Measurements from ENCODE around the gene WSB2. TPM values are rescaled to one million over a fixed set of nuclear protein-coding genes. Genes with fewer than 3 reads are reported as not detected.

The WSB2 gene
- total RNA-seq, 1 experiment from 2014 or later, result 55.9 TPM

DNA sequence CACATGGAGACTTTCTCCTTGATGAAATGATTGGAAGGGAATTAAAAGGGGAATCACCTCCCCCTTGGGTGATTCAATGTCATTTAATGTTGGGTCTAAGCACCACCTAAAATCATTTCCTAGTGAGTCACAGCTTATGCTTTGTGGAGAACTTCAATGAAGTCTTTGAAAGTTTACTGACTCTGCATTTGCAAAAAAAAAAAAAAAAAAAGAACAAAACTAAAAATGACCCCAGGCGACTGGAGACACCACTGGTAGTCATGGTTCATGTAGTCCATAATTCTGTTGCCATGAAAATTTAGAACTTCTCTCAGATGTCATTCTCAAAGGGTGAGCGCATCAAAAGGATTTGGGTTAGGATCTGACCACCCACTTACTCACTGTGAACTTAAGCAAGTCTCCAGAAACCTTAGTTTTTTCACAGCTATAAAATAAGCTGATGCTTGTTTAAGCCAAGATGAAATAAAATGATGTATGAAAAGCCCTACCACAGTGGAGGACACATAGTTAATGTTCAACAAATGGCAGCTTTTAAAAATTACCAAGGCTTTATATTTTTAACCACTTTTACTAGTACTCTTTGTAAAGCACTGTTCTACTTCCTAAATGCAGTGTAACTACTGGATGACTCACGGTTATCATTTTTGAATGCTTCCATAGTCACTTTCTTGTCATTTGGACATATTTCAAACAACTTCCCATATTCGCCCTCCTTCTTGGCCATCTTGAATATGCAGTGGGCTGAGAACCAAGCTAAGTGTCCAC, 74.1 kb downstream of the WSB2 start:
- no peak overlapping the region for H3K4me3 Mint-ChIP-seq (ENCODE audit: unreplicated experiment)
- peak; percentile 54 for DNase-seq (ENCODE audit: unreplicated experiment)
- intact Hi-C loops (cut with micrococcal nuclease), result no loop called here
- H3K27ac Mint-ChIP-seq (ENCODE audit: low read depth, unreplicated experiment), result no peak overlapping the region
- no peaks in the 10 kb centered on the region for H3K27me3 Mint-ChIP-seq (ENCODE audit: insufficient read depth, unreplicated experiment)
- H3K9me3 Mint-ChIP-seq (ENCODE audit: unreplicated experiment), result no peaks in the 10 kb centered on the region
- TF ChIP-seq, protein P1, sequence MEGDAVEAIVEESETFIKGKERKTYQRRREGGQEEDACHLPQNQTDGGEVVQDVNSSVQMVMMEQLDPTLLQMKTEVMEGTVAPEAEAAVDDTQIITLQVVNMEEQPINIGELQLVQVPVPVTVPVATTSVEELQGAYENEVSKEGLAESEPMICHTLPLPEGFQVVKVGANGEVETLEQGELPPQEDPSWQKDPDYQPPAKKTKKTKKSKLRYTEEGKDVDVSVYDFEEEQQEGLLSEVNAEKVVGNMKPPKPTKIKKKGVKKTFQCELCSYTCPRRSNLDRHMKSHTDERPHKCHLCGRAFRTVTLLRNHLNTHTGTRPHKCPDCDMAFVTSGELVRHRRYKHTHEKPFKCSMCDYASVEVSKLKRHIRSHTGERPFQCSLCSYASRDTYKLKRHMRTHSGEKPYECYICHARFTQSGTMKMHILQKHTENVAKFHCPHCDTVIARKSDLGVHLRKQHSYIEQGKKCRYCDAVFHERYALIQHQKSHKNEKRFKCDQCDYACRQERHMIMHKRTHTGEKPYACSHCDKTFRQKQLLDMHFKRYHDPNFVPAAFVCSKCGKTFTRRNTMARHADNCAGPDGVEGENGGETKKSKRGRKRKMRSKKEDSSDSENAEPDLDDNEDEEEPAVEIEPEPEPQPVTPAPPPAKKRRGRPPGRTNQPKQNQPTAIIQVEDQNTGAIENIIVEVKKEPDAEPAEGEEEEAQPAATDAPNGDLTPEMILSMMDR (IDR thresholded peaks at IDR 0.05; ENCODE audit: unreplicated experiment), result no peak
- BruUV-seq (replicated peaks), result no TSS peak
- no peaks in the 10 kb centered on the region for H3K4me1 Mint-ChIP-seq (ENCODE audit: insufficient read depth, unreplicated experiment)
- POLR2A ChIA-PET, result no interaction called here
- CTCF ChIA-PET, result interaction anchor here (0.5 to 1.0 kb wide), 3 partner anchors 27 to 111 kb away, joined by 3 to 4 read pairs (median 3); no protein-coding TSS in a partner anchor
- H3K36me3 Mint-ChIP-seq (ENCODE audit: insufficient read depth, unreplicated experiment), result peaks cover 5% of the 10 kb centered on the region

GRCh38 chr12:117985182-117985581, 75.8 kb downstream of the WSB2 start:
- ChIA-PET POLR2A (no interaction called here), CTCF (interaction anchor here (0.6 kb wide), 2 partner anchors 107 to 618 kb away, joined by 3 to 5 read pairs; no protein-coding TSS in a partner anchor)
- Mint-ChIP-seq H3K4me1 (ENCODE audit: insufficient read depth, unreplicated experiment) (no peaks in the 10 kb centered on the region), H3K9me3 (ENCODE audit: unreplicated experiment) (no peaks in the 10 kb centered on the region), H3K27ac (ENCODE audit: low read depth, unreplicated experiment) (no peak overlapping the region), H3K36me3 (ENCODE audit: insufficient read depth, unreplicated experiment) (peaks cover 5% of the 10 kb centered on the region), H3K4me3 (ENCODE audit: unreplicated experiment) (no peak overlapping the region), H3K27me3 (ENCODE audit: insufficient read depth, unreplicated experiment) (no peaks in the 10 kb centered on the region)
- intact Hi-C loops (cut with micrococcal nuclease), result no loop called here
- no TSS peak for BruUV-seq (replicated peaks)
- DNase-seq (ENCODE audit: unreplicated experiment), result peak; percentile 27
- TF ChIP-seq, protein P1 (IDR thresholded peaks at IDR 0.05; ENCODE audit: unreplicated experiment), result no peak

Other genes starting within 250 kb of the WSB2 start
- gene KSR2, start 92.2 kb downstream of the WSB2 start, total RNA-seq (2022), result 0.02 TPM in 1 of 2 replicates, not detected in the other
- gene RFC5, start 44.5 kb downstream of the WSB2 start, total RNA-seq (2022), result 10.1 and 13.9 TPM in 2 replicates
- gene VSIG10, start 42.8 kb upstream of the WSB2 start, total RNA-seq (2022), result 10.9 and 17.3 TPM in 2 replicates
- gene PEBP1, start 74.9 kb upstream of the WSB2 start, total RNA-seq (2022), result 91.4 and 117 TPM in 2 replicates

Measured in MCF 10A (cell line).